Thyroid gland (tissue), 4 donors: ENCODE results near the gene MEP1A.

Source experiments
- CTCF ChIP-seq, 6 experiments: fragments of 200-600 bp in 3 of 6; fragments of 450-650 bp in 3 of 6; sonication (generic) in 3 of 6; IDR thresholded peaks; one replicate each; pipeline ENCODE4 v1.5.1; 2016 to 2019; ENCODE audit warnings: antibody characterized with exemption in 6 of 6, mild to moderate bottlenecking in 2 of 6, inconsistent platforms in 1 of 6, moderate library complexity in 1 of 6
- POLR2A ChIP-seq, 2 donors: fragments of 450-650 bp; IDR thresholded peaks; one replicate each; pipeline ENCODE4 v1.6.1; 2017; ENCODE audit warnings: antibody characterized with exemption in 2 of 2, mild to moderate bottlenecking in 2 of 2, moderate library complexity in 1 of 2

- TF ChIP-seq CTCF (IDR thresholded peaks at IDR 0.05), result no peak
- TF ChIP-seq POLR2A (IDR thresholded peaks at IDR 0.05), result no peak
Observed at GRCh38 chr6:46850792-46851191, 57.6 kb downstream of the MEP1A start.
